Prostate gland (tissue), 2 donors: ENCODE measurements around the gene SCUBE1. TPM values are rescaled to one million over a fixed set of nuclear protein-coding genes. Genes with fewer than 3 reads are reported as not detected.

Experiments used
- DNase-seq: peaks from one replicate; pipeline ENCODE4 v3.0.0-alpha.2; 2019; ENCODE audit warnings: low spot score
- H3K27ac ChIP-seq, 2 donors: fragments of 200-600 bp; sonication (generic); 2 replicates each; pipeline ENCODE4 v1.5.1; 2017 to 2019
- H3K27me3 ChIP-seq: fragments of 200-600 bp; sonication (generic); replicated peaks from 2 replicates; pipeline ENCODE4 v1.5.1; 2019; ENCODE audit not compliant: insufficient read depth
- H3K36me3 ChIP-seq, 2 donors: fragments of 200-600 bp; sonication (generic); 1 replicate in 1 of 2; 2 replicates in 1 of 2; pipeline versions ENCODE4 v1.5.1 to v1.8.1; 2017 to 2019
- H3K4me1 ChIP-seq: fragments of 200-600 bp; sonication (generic); replicated peaks from 2 replicates; pipeline ENCODE4 v1.5.1; 2019
- H3K4me3 ChIP-seq, 2 donors: fragments of 200-600 bp; sonication (generic); 2 replicates each; pipeline ENCODE4 v1.5.1; 2017 to 2019
- H3K9me3 ChIP-seq: fragments of 200-600 bp; sonication (generic); 2 replicates; pipeline ENCODE4 v1.5.1; 2017
- POLR2A ChIP-seq: fragments of 450-650 bp; IDR thresholded peaks from one replicate; pipeline ENCODE4 v1.6.1; 2016; ENCODE audit warnings: antibody characterized with exemption, mild to moderate bottlenecking
- POLR2AphosphoS5 ChIP-seq: sonication (generic); formaldehyde crosslinking; IDR thresholded peaks from one replicate; pipeline ENCODE4 v1.6.1; 2017; ENCODE audit warnings: antibody characterized with exemption
- WGBS: methylation state at CpG from one replicate; pipeline ENCODE4 v1.1.5; 2018; 5-methylcytosine and 5-hydroxymethylcytosine counted together
- intact Hi-C: fragments of 100-400 bp; cut with DNase I; formaldehyde crosslinking; loops from one replicate; pipeline ENCODE4 v1.14.2; 2022
- total RNA-seq, 2 donors: library from RNA; depleted of rRNA; stranded (reverse); fragments of >200 nt; gene quantifications; one replicate each; pipeline ENCODE4 v1.1.0, GENCODE V29; 2016
- TF ChIP-seq, protein P1 (sequence below), 4 experiments: fragments of 200-600 bp in 2 of 4; fragments of 450-650 bp in 2 of 4; sonication (generic) in 2 of 4; IDR thresholded peaks; 1 replicate in 3 of 4; 2 replicates in 1 of 4; pipeline ENCODE4 v1.5.1; 2016 to 2019; ENCODE audit warnings: antibody characterized with exemption in 4 of 4, mild to moderate bottlenecking in 2 of 4, moderate library complexity in 2 of 4

SCUBE1 gene
- total RNA-seq, 2 donors from 2014 or later = 0.68 to 23.5 TPM

DNA sequence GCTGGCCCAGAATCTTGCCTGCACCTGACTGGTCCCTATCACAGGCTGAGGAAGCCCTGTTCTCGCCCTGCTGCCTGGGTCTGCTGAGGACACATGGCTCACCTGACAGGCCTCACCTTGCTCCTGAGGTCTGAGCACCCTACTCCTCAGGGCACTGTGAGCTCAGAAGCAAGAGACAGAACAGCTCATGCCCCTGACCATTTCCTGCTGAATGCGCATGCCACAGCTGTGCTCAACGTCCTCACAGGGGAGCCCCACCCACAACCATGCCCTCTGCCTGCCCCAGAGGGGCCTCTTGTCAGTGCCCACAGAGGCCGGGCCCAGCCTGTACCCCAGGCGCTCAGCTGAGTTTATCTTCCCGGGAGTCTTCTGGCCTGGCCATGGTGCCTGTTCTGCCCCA lies 194.6 kb downstream of the SCUBE1 start:
- 62% methylated on average over 5 of the region's 6 CpGs for WGBS
- no peak overlapping the region for H3K27ac ChIP-seq
- H3K27me3 ChIP-seq = no peaks in the 10 kb centered on the region
- intact Hi-C loops = no loop called here
- no peak for TF ChIP-seq POLR2AphosphoS5
- TF ChIP-seq, protein P1, sequence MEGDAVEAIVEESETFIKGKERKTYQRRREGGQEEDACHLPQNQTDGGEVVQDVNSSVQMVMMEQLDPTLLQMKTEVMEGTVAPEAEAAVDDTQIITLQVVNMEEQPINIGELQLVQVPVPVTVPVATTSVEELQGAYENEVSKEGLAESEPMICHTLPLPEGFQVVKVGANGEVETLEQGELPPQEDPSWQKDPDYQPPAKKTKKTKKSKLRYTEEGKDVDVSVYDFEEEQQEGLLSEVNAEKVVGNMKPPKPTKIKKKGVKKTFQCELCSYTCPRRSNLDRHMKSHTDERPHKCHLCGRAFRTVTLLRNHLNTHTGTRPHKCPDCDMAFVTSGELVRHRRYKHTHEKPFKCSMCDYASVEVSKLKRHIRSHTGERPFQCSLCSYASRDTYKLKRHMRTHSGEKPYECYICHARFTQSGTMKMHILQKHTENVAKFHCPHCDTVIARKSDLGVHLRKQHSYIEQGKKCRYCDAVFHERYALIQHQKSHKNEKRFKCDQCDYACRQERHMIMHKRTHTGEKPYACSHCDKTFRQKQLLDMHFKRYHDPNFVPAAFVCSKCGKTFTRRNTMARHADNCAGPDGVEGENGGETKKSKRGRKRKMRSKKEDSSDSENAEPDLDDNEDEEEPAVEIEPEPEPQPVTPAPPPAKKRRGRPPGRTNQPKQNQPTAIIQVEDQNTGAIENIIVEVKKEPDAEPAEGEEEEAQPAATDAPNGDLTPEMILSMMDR (IDR thresholded peaks at IDR 0.05) = no peak
- no peak for TF ChIP-seq POLR2A
- H3K4me1 ChIP-seq = peaks cover 19% of the 10 kb centered on the region
- no peaks in the 10 kb centered on the region for H3K9me3 ChIP-seq
- H3K36me3 ChIP-seq = no peaks in the 10 kb centered on the region
- DNase-seq = no peak
- no peak overlapping the region for H3K4me3 ChIP-seq

DNA sequence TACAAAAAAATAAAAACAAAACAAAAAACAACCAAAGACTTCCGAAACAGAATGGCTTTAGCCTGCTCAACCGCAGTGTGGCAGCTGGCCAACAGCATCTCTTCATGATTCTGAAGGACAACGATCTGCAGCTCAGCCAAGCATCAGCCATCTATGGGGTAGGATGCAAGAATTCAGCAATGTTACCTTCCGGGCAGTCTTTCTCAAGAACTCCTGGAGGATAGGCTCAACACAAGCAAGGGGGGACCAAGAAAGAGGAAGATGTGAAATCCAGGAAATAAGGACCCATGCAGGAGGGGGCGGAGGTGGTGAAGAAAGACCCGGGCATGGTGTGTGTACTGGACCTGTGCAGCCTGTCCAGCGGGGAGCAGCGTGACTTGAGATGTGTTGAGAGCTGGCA lies 195.4 kb downstream of the SCUBE1 start:
- Histone ChIP-seq H3K4me3 (no peak overlapping the region), H3K27me3 (no peaks in the 10 kb centered on the region), H3K4me1 (peaks cover 21% of the 10 kb centered on the region), H3K9me3 (no peaks in the 10 kb centered on the region), H3K36me3 (no peaks in the 10 kb centered on the region), H3K27ac (no peak overlapping the region)
- intact Hi-C loops = no loop called here
- 68% methylated on average over 8 of the region's 8 CpGs for WGBS
- TF ChIP-seq, protein P1 (IDR thresholded peaks at IDR 0.05) = no peak
- TF ChIP-seq POLR2A = no peak
- no peak for TF ChIP-seq POLR2AphosphoS5
- no peak for DNase-seq

Other genes with a start within 250 kb of the SCUBE1 start
- 10 to 100 TPM; 22.1 to 68.4 TPM for gene BIK, start 232.6 kb downstream of the SCUBE1 start, total RNA-seq
- 10 to 100 TPM; 39.1 to 39.9 TPM for gene MCAT, start 200.0 kb downstream of the SCUBE1 start, total RNA-seq
- 100 to 1,000 TPM; 238 to 575 TPM for gene TSPO, start 191.8 kb downstream of the SCUBE1 start, total RNA-seq
- gene TTLL12, start 156.2 kb downstream of the SCUBE1 start, total RNA-seq = 100 to 1,000 TPM in 1 of 2 donors, 10 to 100 TPM in 1; 62.5 to 118 TPM
- gene MPPED1, start 68.6 kb upstream of the SCUBE1 start, total RNA-seq = 1 to 10 TPM in 1 of 2 donors, under 1 TPM in 1; 0.77 to 6.4 TPM